ENCODE results near the gene PLAGL2.
A peak's percentile ranks its signal among the peaks of the same experiment; 100 is the strongest.

The PLAGL2 gene

GRCh38 chr20:32157611-32158010 lies 49.9 kb downstream of the PLAGL2 start:
- no peak for DNase-seq (ENCODE audit: low read depth in 1 of 2, low spot score in 1 of 2)
- H3K4me3 ChIP-seq (replicated peaks; ENCODE audit: insufficient read depth, low read length), result no peak overlapping the region
- TF ChIP-seq, protein P1, sequence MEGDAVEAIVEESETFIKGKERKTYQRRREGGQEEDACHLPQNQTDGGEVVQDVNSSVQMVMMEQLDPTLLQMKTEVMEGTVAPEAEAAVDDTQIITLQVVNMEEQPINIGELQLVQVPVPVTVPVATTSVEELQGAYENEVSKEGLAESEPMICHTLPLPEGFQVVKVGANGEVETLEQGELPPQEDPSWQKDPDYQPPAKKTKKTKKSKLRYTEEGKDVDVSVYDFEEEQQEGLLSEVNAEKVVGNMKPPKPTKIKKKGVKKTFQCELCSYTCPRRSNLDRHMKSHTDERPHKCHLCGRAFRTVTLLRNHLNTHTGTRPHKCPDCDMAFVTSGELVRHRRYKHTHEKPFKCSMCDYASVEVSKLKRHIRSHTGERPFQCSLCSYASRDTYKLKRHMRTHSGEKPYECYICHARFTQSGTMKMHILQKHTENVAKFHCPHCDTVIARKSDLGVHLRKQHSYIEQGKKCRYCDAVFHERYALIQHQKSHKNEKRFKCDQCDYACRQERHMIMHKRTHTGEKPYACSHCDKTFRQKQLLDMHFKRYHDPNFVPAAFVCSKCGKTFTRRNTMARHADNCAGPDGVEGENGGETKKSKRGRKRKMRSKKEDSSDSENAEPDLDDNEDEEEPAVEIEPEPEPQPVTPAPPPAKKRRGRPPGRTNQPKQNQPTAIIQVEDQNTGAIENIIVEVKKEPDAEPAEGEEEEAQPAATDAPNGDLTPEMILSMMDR (IDR thresholded peaks at IDR 0.05; ENCODE audit: insufficient read depth, low read length), result no peak
- no peak for TF ChIP-seq REST (IDR thresholded peaks at IDR 0.05; ENCODE audit: insufficient replicate concordance, low read depth)
- no peak for TF ChIP-seq POLR2AphosphoS5 (IDR thresholded peaks at IDR 0.05; ENCODE audit: low read depth)
- TF ChIP-seq GABPA (IDR thresholded peaks at IDR 0.05; ENCODE audit: low read depth), result no peak
- TF ChIP-seq SPI1 (IDR thresholded peaks at IDR 0.05; ENCODE audit: borderline replicate concordance, low read depth), result no peak
- no peaks in the 10 kb centered on the region for H3K27me3 ChIP-seq (ENCODE audit: insufficient read depth, poor library complexity, severe bottlenecking)
- no peak overlapping the region for H3K27ac ChIP-seq (replicated peaks)

DNA sequence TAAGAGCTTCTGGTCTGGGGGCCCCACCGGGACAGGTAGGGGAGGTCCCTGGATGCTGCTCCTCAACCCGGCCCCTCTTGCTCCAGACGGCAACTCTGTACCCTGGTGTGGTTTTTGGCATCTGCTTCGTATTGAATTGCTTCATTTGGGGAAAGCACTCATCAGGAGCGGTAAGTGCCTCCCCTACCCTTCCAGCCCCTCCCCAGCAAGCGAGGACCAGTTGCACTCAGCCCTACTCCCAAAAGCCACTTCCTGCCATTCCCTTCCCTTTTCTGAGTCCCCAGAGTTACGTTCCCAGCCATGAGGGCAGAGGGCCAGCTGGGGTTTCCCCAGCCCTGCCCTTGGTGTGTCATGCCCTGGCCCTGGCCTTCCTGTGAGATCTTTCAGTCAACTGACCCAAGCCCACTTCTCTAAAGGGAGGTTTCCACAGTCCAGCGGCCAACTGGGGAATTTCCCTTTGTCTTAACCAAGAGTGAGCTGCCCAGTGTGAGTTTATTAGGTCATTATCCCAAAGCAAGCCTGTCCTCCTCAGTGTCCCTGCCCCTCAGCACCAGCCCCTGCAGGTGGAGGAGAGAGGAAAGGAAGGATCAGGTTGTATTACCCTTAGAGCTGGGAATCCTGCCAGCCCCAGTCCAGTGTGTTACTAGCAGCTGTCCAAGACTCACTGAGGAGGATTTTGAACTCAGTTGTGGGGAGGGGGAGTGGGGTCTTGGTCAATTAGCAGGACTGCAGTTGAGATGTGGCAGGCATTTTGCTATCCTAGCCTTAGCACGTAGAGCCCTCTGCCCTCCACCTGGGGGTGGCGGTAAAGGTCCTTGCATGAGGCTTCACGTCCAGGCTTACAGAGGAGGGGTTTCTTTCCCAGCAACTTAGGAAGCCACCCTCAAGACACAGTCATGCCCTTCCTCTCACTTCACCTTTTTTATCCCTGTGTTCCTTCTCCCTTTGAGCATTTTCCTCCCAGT lies 52.2 kb downstream of the PLAGL2 start:
- TF ChIP-seq SPI1 (IDR thresholded peaks at IDR 0.05; ENCODE audit: borderline replicate concordance, low read depth) (peak; percentile 70), GABPA (IDR thresholded peaks at IDR 0.05; ENCODE audit: low read depth) (no peak), POLR2AphosphoS5 (IDR thresholded peaks at IDR 0.05; ENCODE audit: low read depth) (peak; percentile 35; the same call in 1 of the 2 replicates)
- peak overlapping the region; percentile 31 for H3K27ac ChIP-seq (replicated peaks)
- no peak overlapping the region for H3K4me3 ChIP-seq (replicated peaks; ENCODE audit: insufficient read depth, low read length)
- DNase-seq (ENCODE audit: low read depth in 1 of 2, low spot score in 1 of 2), result peak; percentile 29 to 80
- no peaks in the 10 kb centered on the region for H3K27me3 ChIP-seq (ENCODE audit: insufficient read depth, poor library complexity, severe bottlenecking)

- Histone ChIP-seq H3K27me3 (ENCODE audit: insufficient read depth, poor library complexity, severe bottlenecking) (no peaks in the 10 kb centered on the region), H3K4me3 (replicated peaks; ENCODE audit: insufficient read depth, low read length) (no peak overlapping the region), H3K27ac (replicated peaks) (no peak overlapping the region)
- TF ChIP-seq POLR2AphosphoS5 (IDR thresholded peaks at IDR 0.05; ENCODE audit: low read depth) (no peak), SPI1 (IDR thresholded peaks at IDR 0.05; ENCODE audit: borderline replicate concordance, low read depth) (no peak), REST (IDR thresholded peaks at IDR 0.05; ENCODE audit: insufficient replicate concordance, low read depth) (no peak), GABPA (IDR thresholded peaks at IDR 0.05; ENCODE audit: low read depth) (no peak)
- TF ChIP-seq, protein P1 (IDR thresholded peaks at IDR 0.05; ENCODE audit: insufficient read depth, low read length), result no peak
- DNase-seq (ENCODE audit: low read depth in 1 of 2, low spot score in 1 of 2), result no peak
Measured at GRCh38 chr20:32153771-32154170, 53.8 kb downstream of the PLAGL2 start.

GRCh38 chr20:32153156-32153665 lies 54.3 kb downstream of the PLAGL2 start:
- DNase-seq (ENCODE audit: low read depth in 1 of 2, low spot score in 1 of 2), result no peak
- no peak overlapping the region for H3K27ac ChIP-seq (replicated peaks)
- H3K27me3 ChIP-seq (ENCODE audit: insufficient read depth, poor library complexity, severe bottlenecking), result no peaks in the 10 kb centered on the region
- H3K4me3 ChIP-seq (replicated peaks; ENCODE audit: insufficient read depth, low read length), result no peak overlapping the region
- TF ChIP-seq, protein P1 (IDR thresholded peaks at IDR 0.05; ENCODE audit: insufficient read depth, low read length), result no peak
- TF ChIP-seq REST (IDR thresholded peaks at IDR 0.05; ENCODE audit: insufficient replicate concordance, low read depth) (no peak), SPI1 (IDR thresholded peaks at IDR 0.05; ENCODE audit: borderline replicate concordance, low read depth) (no peak)

Data from HL-60 (cell line).